H9 (cell line): ENCODE measurements around the gene GOLGA8H. TPM values are rescaled to one million over a fixed set of nuclear protein-coding genes. Genes with fewer than 3 reads are reported as not detected.

Source experiments
- DNase-seq: peaks from one replicate; pipeline ENCODE4 v3.0.0-alpha.2; 2017
- H2AFZ ChIP-seq: one replicate; pipeline ENCODE4 v1.6.1; 2013; ENCODE audit warnings: mild to moderate bottlenecking, low read length, control low read depth, moderate library complexity
- H2AK5ac ChIP-seq: 2 replicates; pipeline ENCODE4 v1.6.1; 2013; ENCODE audit warnings: low read length, control low read depth, mixed read lengths; ENCODE audit not compliant: insufficient read length
- H2BK120ac ChIP-seq: one replicate; pipeline ENCODE4 v1.6.1; 2013; ENCODE audit warnings: low read depth, mild to moderate bottlenecking, low read length, control low read depth, inconsistent platforms; ENCODE audit not compliant: poor library complexity, severe bottlenecking
- H2BK12ac ChIP-seq: 2 replicates; pipeline ENCODE4 v1.6.1; 2013; ENCODE audit warnings: low read length, control low read depth, mixed read lengths, low read depth; ENCODE audit not compliant: insufficient read length
- H2BK15ac ChIP-seq: 2 replicates; pipeline ENCODE4 v1.6.1; 2013; ENCODE audit warnings: low read depth, low read length, control low read depth
- H2BK20ac ChIP-seq: one replicate; pipeline ENCODE4 v1.6.1; 2013; ENCODE audit warnings: low read depth, mild to moderate bottlenecking, low read length, control low read depth, inconsistent platforms; ENCODE audit not compliant: poor library complexity, severe bottlenecking
- H2BK5ac ChIP-seq: 2 replicates; pipeline ENCODE4 v1.6.1; 2013; ENCODE audit warnings: low read length, control low read depth, mixed read lengths; ENCODE audit not compliant: insufficient read length
- H3K14ac ChIP-seq: 2 replicates; pipeline ENCODE4 v1.6.1; 2013; ENCODE audit warnings: low read length, control low read depth; ENCODE audit not compliant: insufficient read depth
- H3K18ac ChIP-seq: 2 replicates; pipeline ENCODE4 v1.6.1; 2013; ENCODE audit warnings: low read depth, mild to moderate bottlenecking, mixed read lengths, low read length, control low read depth; ENCODE audit not compliant: insufficient read length
- H3K23ac ChIP-seq: 2 replicates; pipeline ENCODE4 v1.6.1; 2013; ENCODE audit warnings: low read length, control low read depth, mixed read lengths, low read depth; ENCODE audit not compliant: insufficient read length
- H3K23me2 ChIP-seq: 2 replicates; pipeline ENCODE4 v1.6.1; 2013; ENCODE audit warnings: low read depth, mild to moderate bottlenecking, mixed read lengths, low read length, control low read depth; ENCODE audit not compliant: insufficient read length, poor library complexity, severe bottlenecking
- H3K27ac ChIP-seq: 2 replicates; pipeline ENCODE4 v1.5.1; 2013; ENCODE audit warnings: low read length, control low read depth, mixed read lengths, low read depth; ENCODE audit not compliant: insufficient read length
- H3K27me3 ChIP-seq: 2 replicates; pipeline ENCODE4 v1.6.1; 2013; ENCODE audit warnings: low read length, control low read depth, inconsistent platforms; ENCODE audit not compliant: insufficient read depth
- H3K4ac ChIP-seq: 2 replicates; pipeline ENCODE4 v1.6.1; 2013; ENCODE audit warnings: low read depth, mild to moderate bottlenecking, control low read depth, inconsistent platforms, low read length, moderate library complexity
- H3K4me1 ChIP-seq: 2 replicates; pipeline ENCODE4 v1.6.1; 2013; ENCODE audit warnings: low read length, control low read depth, inconsistent platforms; ENCODE audit not compliant: insufficient read depth
- H3K4me2 ChIP-seq: 2 replicates; pipeline ENCODE4 v1.6.1; 2013; ENCODE audit warnings: low read length, control low read depth, mixed read lengths; ENCODE audit not compliant: insufficient read length, insufficient read depth
- H3K56ac ChIP-seq: 2 replicates; pipeline ENCODE4 v1.6.1; 2013; ENCODE audit warnings: low read depth, mild to moderate bottlenecking, mixed read lengths, low read length, control low read depth; ENCODE audit not compliant: insufficient read length
- H3K79me1 ChIP-seq: 2 replicates; pipeline ENCODE4 v1.6.1; 2013; ENCODE audit warnings: low read depth, mild to moderate bottlenecking, moderate library complexity, low read length, control low read depth, inconsistent platforms; ENCODE audit not compliant: insufficient read depth, poor library complexity, severe bottlenecking
- H3K79me2 ChIP-seq: 2 replicates; pipeline ENCODE4 v1.6.1; 2013; ENCODE audit warnings: low read length, control low read depth, inconsistent platforms; ENCODE audit not compliant: insufficient read depth
- H3K9ac ChIP-seq: 2 replicates; pipeline ENCODE4 v1.6.1; 2013; ENCODE audit warnings: low read length, control low read depth, mixed read lengths; ENCODE audit not compliant: insufficient read length; ENCODE audit errors: extremely low read depth
- H3K9me3 ChIP-seq: one replicate; pipeline ENCODE4 v1.6.1; 2013; ENCODE audit warnings: low read depth, low read length, inconsistent platforms; ENCODE audit not compliant: control insufficient read depth
- H3T11ph ChIP-seq: one replicate; pipeline ENCODE4 v1.6.1; 2013; ENCODE audit warnings: mild to moderate bottlenecking, low read length, control low read depth, inconsistent platforms
- H4K20me1 ChIP-seq: one replicate; pipeline ENCODE4 v1.6.1; 2013; ENCODE audit not compliant: control insufficient read depth, insufficient read length, insufficient read depth
- H4K5ac ChIP-seq: 2 replicates; pipeline ENCODE4 v1.6.1; 2013; ENCODE audit warnings: low read depth, mild to moderate bottlenecking, mixed read lengths, low read length, control low read depth; ENCODE audit not compliant: insufficient read length
- H4K8ac ChIP-seq: replicated peaks from 2 replicates; pipeline ENCODE4 v1.6.1; 2013; ENCODE audit warnings: low read length, control low read depth, mixed read lengths, low read depth; ENCODE audit not compliant: insufficient read length
- H4K91ac ChIP-seq: 2 replicates; pipeline ENCODE4 v1.6.1; 2013; ENCODE audit warnings: low read depth, mild to moderate bottlenecking, moderate library complexity, mixed read lengths, low read length, control low read depth; ENCODE audit not compliant: insufficient read length
- H3K27ac Mint-ChIP-seq, 3 experiments: 2 replicates in 2 of 3; 3 replicates in 1 of 3; pipeline ENCODE4 v1.8.0; 2020 to 2021; ENCODE audit warnings: mixed read lengths in 3 of 3, mild to moderate bottlenecking in 1 of 3, moderate library complexity in 1 of 3
- H3K27me3 Mint-ChIP-seq: 2 replicates; pipeline ENCODE4 v1.8.0; 2021; ENCODE audit warnings: low read depth, mild to moderate bottlenecking, moderate library complexity, mixed read lengths
- H3K36me3 Mint-ChIP-seq, 3 experiments: 2 replicates in 2 of 3; 3 replicates in 1 of 3; pipeline ENCODE4 v1.8.0; 2020 to 2021; ENCODE audit warnings: low read depth in 3 of 3, mixed read lengths in 3 of 3; ENCODE audit not compliant: insufficient read depth in 1 of 3
- H3K4me1 Mint-ChIP-seq, 2 experiments: 2 replicates each; pipeline ENCODE4 v1.8.0; 2020; ENCODE audit warnings: mixed read lengths in 2 of 2
- H3K4me3 Mint-ChIP-seq, 2 experiments: 2 replicates in 1 of 2; 3 replicates in 1 of 2; pipeline ENCODE4 v1.8.0; 2020 to 2021; ENCODE audit warnings: mild to moderate bottlenecking in 2 of 2, mixed read lengths in 2 of 2, moderate library complexity in 1 of 2
- H3K9me3 Mint-ChIP-seq, 2 experiments: 2 replicates in 1 of 2; 3 replicates in 1 of 2; pipeline ENCODE4 v1.8.0; 2020; ENCODE audit warnings: mild to moderate bottlenecking in 2 of 2, mixed read lengths in 2 of 2, moderate library complexity in 1 of 2
- WGBS: extraction: QIAGEN DNeasy Blood & Tissue Kit; methylation state at CpG from one replicate; pipeline ENCODE4 v1.1.7; 2013; ENCODE audit warnings: missing lambda C conversion rate, low lambda C conversion rate, mixed read lengths; ENCODE audit not compliant: insufficient read length; ENCODE audit errors: extremely low coverage; 5-methylcytosine and 5-hydroxymethylcytosine counted together
- total RNA-seq: library from RNA; stranded (reverse); gene quantifications from 2 replicates; pipeline ENCODE4 v1.2.1, GENCODE V29; 2021
- TF ChIP-seq, protein P1 (sequence below): fragments of 200-600 bp; sonication (generic); conservative IDR thresholded peaks from 3 replicates; pipeline ENCODE4 v1.8.0; 2021; ENCODE audit warnings: antibody characterized with exemption, mild to moderate bottlenecking

Gene GOLGA8H
- total RNA-seq, 1 experiment from 2014 or later = 0.94 TPM

DNA sequence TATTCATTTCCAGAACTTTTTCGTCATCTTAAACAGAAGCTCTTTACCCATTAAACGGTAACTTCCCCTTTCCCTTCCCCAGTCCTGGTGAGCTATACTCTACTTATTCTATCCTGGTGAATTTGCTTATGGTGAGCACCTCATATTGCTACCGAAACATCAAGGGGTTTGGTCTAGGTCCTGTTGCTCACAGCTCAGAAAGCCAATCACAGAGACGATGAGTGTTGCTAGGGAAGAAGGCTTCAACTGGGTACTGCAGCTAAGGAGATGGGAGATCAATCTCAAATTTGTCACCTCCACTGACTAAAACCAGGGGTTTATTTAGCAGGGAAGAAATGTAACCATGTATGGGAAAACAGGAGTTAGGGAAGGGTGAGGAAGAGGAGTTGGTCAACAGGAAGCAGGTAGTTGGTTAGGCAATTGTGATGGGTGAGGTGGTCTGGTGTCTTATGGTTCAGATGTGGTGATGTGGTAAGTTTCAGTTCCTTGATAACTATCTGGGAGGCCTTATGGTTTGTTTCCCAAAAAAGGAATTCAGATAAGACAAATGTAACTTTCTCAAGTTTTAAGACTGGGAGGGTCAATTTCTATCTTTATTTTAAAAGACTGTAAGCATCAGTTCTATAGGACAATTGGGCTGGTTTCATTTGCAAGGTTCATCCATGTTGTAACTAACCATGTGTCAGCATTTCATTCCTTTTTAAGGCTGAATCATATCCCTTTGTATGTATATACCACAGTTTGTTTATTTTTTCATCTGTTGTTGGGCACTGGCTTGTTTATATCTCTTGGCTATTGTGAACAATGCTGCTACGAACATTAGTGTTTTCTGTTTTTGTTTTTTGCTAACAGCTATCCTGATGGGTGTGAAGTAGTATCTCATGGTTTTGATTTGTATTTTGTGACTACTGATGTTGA, 46.4 kb downstream of the GOLGA8H start:
- H3K27me3 ChIP-seq = no peaks in the 10 kb centered on the region
- no peaks in the 10 kb centered on the region for H3K23me2 ChIP-seq
- no peak overlapping the region for H3K4me2 ChIP-seq
- no peak overlapping the region for H2BK15ac ChIP-seq
- no peaks in the 10 kb centered on the region for H3K9me3 Mint-ChIP-seq
- no peaks in the 10 kb centered on the region for H3K79me1 ChIP-seq
- no peak overlapping the region for H2BK12ac ChIP-seq
- H3K14ac ChIP-seq = no peak overlapping the region
- H3K27ac ChIP-seq = no peak overlapping the region
- H3K4me1 ChIP-seq = no peaks in the 10 kb centered on the region
- no peak overlapping the region for H3K18ac ChIP-seq
- H3T11ph ChIP-seq = no peak overlapping the region
- no peak overlapping the region for H2AK5ac ChIP-seq
- H3K9ac ChIP-seq = no peak overlapping the region
- no CpG with 5 or more reads among the region's 5 CpGs for WGBS
- no peaks in the 10 kb centered on the region for H4K20me1 ChIP-seq
- H3K23ac ChIP-seq = no peak overlapping the region
- no peak overlapping the region for H2BK120ac ChIP-seq
- H4K5ac ChIP-seq = no peak overlapping the region
- no peaks in the 10 kb centered on the region for H3K79me2 ChIP-seq
- no peak overlapping the region for H3K4me3 Mint-ChIP-seq
- TF ChIP-seq, protein P1, sequence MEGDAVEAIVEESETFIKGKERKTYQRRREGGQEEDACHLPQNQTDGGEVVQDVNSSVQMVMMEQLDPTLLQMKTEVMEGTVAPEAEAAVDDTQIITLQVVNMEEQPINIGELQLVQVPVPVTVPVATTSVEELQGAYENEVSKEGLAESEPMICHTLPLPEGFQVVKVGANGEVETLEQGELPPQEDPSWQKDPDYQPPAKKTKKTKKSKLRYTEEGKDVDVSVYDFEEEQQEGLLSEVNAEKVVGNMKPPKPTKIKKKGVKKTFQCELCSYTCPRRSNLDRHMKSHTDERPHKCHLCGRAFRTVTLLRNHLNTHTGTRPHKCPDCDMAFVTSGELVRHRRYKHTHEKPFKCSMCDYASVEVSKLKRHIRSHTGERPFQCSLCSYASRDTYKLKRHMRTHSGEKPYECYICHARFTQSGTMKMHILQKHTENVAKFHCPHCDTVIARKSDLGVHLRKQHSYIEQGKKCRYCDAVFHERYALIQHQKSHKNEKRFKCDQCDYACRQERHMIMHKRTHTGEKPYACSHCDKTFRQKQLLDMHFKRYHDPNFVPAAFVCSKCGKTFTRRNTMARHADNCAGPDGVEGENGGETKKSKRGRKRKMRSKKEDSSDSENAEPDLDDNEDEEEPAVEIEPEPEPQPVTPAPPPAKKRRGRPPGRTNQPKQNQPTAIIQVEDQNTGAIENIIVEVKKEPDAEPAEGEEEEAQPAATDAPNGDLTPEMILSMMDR = no peak
- peaks cover 10 to 49% (median 38%) of the 10 kb centered on the region in 3 experiments; a peak in 6 of 7 replicates for H3K36me3 Mint-ChIP-seq
- no peak for DNase-seq
- H2BK5ac ChIP-seq = no peak overlapping the region
- H3K27ac Mint-ChIP-seq = no peak overlapping the region
- H2BK20ac ChIP-seq = no peak overlapping the region
- H3K56ac ChIP-seq = no peak overlapping the region
- H3K4me1 Mint-ChIP-seq = 0 out of 4 replicates have a peak, but pooled peaks cover 0 to 2% of the 10 kb centered on the region in 2 experiments
- no peaks in the 10 kb centered on the region for H3K9me3 ChIP-seq
- H3K27me3 Mint-ChIP-seq = no peaks in the 10 kb centered on the region
- H2AFZ ChIP-seq = no peak overlapping the region
- H4K8ac ChIP-seq = no peak overlapping the region
- no peak overlapping the region for H3K4ac ChIP-seq
- no peak overlapping the region for H4K91ac ChIP-seq
